Naive thymus-derived CD4-positive, alpha-beta T cell (primary cell): ENCODE measurements around the gene TIAM1. TPM values are rescaled to one million over a fixed set of nuclear protein-coding genes. Genes with fewer than 3 reads are reported as not detected.

ENCODE experiments used
- ATAC-seq: fragments of 150-1000 bp; cut with Tn5 transposase; 2 replicates; pipeline ENCODE4 v1.10.0; 2021; ENCODE audit warnings: mild to moderate bottlenecking, moderate library complexity
- CTCF ChIA-PET: fragments of 350-600 bp; sonication (Branson Sonifier 250); formaldehyde crosslinking; loops from one replicate; lab custom pipeline; 2021; ENCODE audit warnings: antibody characterized with exemption; lab: Charles Lee
- POLR2A ChIA-PET: fragments of 350-600 bp; sonication (Branson Sonifier 250); formaldehyde crosslinking; loops from one replicate; lab custom pipeline; 2021; ENCODE audit warnings: antibody characterized with exemption, inconsistent platforms; lab: Charles Lee
- DNase-seq, 9 donors: peaks; one replicate each; pipeline versions ENCODE4 v3.0.0 to v3.0.0-alpha.2; 2020 to 2022; ENCODE audit warnings: mixed read lengths in 1 of 9
- H3K27ac ChIP-seq: one replicate; pipeline ENCODE4 v1.7.0; 2013; ENCODE audit warnings: mild to moderate bottlenecking, low read depth, low read length, moderate library complexity
- H3K27me3 ChIP-seq, 2 donors: one replicate each; pipeline ENCODE4 v1.7.0; 2013; ENCODE audit warnings: low read length in 2 of 2, mild to moderate bottlenecking in 2 of 2, moderate library complexity in 2 of 2; ENCODE audit not compliant: control insufficient read depth in 2 of 2, insufficient read depth in 2 of 2
- H3K36me3 ChIP-seq, 3 experiments: 1 replicate in 2 of 3; 2 replicates in 1 of 3; pipeline ENCODE4 v1.7.0; 2013; ENCODE audit warnings: low read length in 3 of 3, mild to moderate bottlenecking in 3 of 3, moderate library complexity in 1 of 3; ENCODE audit not compliant: insufficient read depth in 3 of 3, control insufficient read depth in 2 of 3
- H3K4me1 ChIP-seq, 2 donors: one replicate each; pipeline ENCODE4 v1.7.0; 2013; ENCODE audit warnings: low read length in 2 of 2, mild to moderate bottlenecking in 2 of 2, moderate library complexity in 1 of 2; ENCODE audit not compliant: control insufficient read depth in 2 of 2, insufficient read depth in 2 of 2
- H3K4me3 ChIP-seq: 2 replicates; pipeline ENCODE4 v1.7.0; 2013; ENCODE audit warnings: mild to moderate bottlenecking, low read length
- H3K9me3 ChIP-seq, 3 experiments: 1 replicate in 2 of 3; 2 replicates in 1 of 3; pipeline ENCODE4 v1.7.0; 2013; ENCODE audit warnings: low read length in 3 of 3; ENCODE audit not compliant: control insufficient read depth in 2 of 3
- H3K27ac Mint-ChIP-seq, 9 donors: one replicate each; pipeline ENCODE4 v1.8.0; 2020 to 2022; ENCODE audit warnings: mixed read lengths in 9 of 9, mild to moderate bottlenecking in 8 of 9, moderate library complexity in 5 of 9, inconsistent platforms in 2 of 9
- H3K27me3 Mint-ChIP-seq, 5 donors: one replicate each; pipeline ENCODE4 v1.8.0; 2021 to 2022; ENCODE audit warnings: mixed read lengths in 5 of 5, mild to moderate bottlenecking in 1 of 5
- H3K36me3 Mint-ChIP-seq, 5 donors: one replicate each; pipeline ENCODE4 v1.8.0; 2020 to 2022; ENCODE audit warnings: mixed read lengths in 5 of 5, mild to moderate bottlenecking in 3 of 5, inconsistent platforms in 1 of 5
- H3K4me1 Mint-ChIP-seq, 7 donors: one replicate each; pipeline ENCODE4 v1.8.0; 2020 to 2022; ENCODE audit warnings: mixed read lengths in 7 of 7, mild to moderate bottlenecking in 3 of 7, inconsistent platforms in 1 of 7
- H3K4me3 Mint-ChIP-seq, 10 donors: one replicate each; pipeline ENCODE4 v1.8.0; 2020 to 2022; ENCODE audit warnings: mild to moderate bottlenecking in 10 of 10, mixed read lengths in 10 of 10, moderate library complexity in 6 of 10, inconsistent platforms in 2 of 10
- H3K9me3 Mint-ChIP-seq, 11 donors: one replicate each; pipeline ENCODE4 v1.8.0; 2020 to 2022; ENCODE audit warnings: mixed read lengths in 11 of 11, mild to moderate bottlenecking in 4 of 11, inconsistent platforms in 1 of 11, moderate library complexity in 1 of 11
- intact Hi-C, 2 donors: fragments of 100-400 bp; cut with micrococcal nuclease; formaldehyde crosslinking; loops; one replicate each; pipeline ENCODE4 v1.15.1; 2023
- polyA plus RNA-seq, 2 donors: library from polyadenylated mRNA; unstranded; fragments of 300-500 nt; fragmentation: Illumina TruSeq; gene quantifications; one replicate each; pipeline ENCODE4 v1.2.3, GENCODE V29; 2021
- total RNA-seq, 6 experiments: library from RNA in 5 of 6; stranded (reverse) in 5 of 6; gene quantifications; 1 replicate in 5 of 6; 2 replicates in 1 of 6; pipeline ENCODE4 v1.2.3 and lab custom pipeline; 2021 to 2026

The TIAM1 gene
- total and polyA plus RNA-seq, 7 experiments from 2014 or later = 24.8 to 103 (median 73.9) TPM

GRCh38 chr21:31216206-31216605 is 127.9 kb downstream of the TIAM1 start:
- no peak for DNase-seq
- ATAC-seq = no peak
- peaks cover 0 to 10% (median 0%) of the 10 kb centered on the region in 7 donors for H3K4me1 Mint-ChIP-seq
- H3K9me3 ChIP-seq = no peaks in the 10 kb centered on the region
- no peak overlapping the region for H3K27ac ChIP-seq
- H3K9me3 Mint-ChIP-seq = no peaks in the 10 kb centered on the region
- CTCF ChIA-PET = interaction anchor here (1.2 kb wide), 1 partner anchor 365 kb away, joined by 4 read pairs; no protein-coding TSS in a partner anchor
- H3K27me3 ChIP-seq = no peaks in the 10 kb centered on the region
- H3K36me3 ChIP-seq = no peaks in the 10 kb centered on the region
- intact Hi-C loops = no loop called here
- POLR2A ChIA-PET = no interaction called here
- H3K27ac Mint-ChIP-seq = no peak overlapping the region
- H3K36me3 Mint-ChIP-seq = peaks cover 0 to 19% (median 0%) of the 10 kb centered on the region in 5 donors
- H3K4me1 ChIP-seq = no peaks in the 10 kb centered on the region
- no peak overlapping the region for H3K4me3 Mint-ChIP-seq
- H3K27me3 Mint-ChIP-seq = no peaks in the 10 kb centered on the region
- H3K4me3 ChIP-seq = no peak overlapping the region

GRCh38 chr21:31213787-31214186 is 130.3 kb downstream of the TIAM1 start:
- Mint-ChIP-seq H3K9me3 (no peaks in the 10 kb centered on the region), H3K36me3 (peaks cover 0 to 33% (median 0%) of the 10 kb centered on the region in 5 donors), H3K4me1 (peaks cover 0 to 9% (median 0%) of the 10 kb centered on the region in 7 donors), H3K4me3 (no peak overlapping the region), H3K27me3 (no peaks in the 10 kb centered on the region), H3K27ac (no peak overlapping the region)
- Histone ChIP-seq H3K36me3 (no peaks in the 10 kb centered on the region), H3K4me1 (no peaks in the 10 kb centered on the region), H3K27ac (no peak overlapping the region), H3K27me3 (no peaks in the 10 kb centered on the region), H3K4me3 (no peak overlapping the region), H3K9me3 (no peaks in the 10 kb centered on the region)
- ChIA-PET CTCF (interaction anchor here (0.7 to 2.2 kb wide), 4 partner anchors 15 to 367 kb away, joined by 3 to 16 read pairs (median 6); no protein-coding TSS in a partner anchor), POLR2A (interaction anchor here (0.6 kb wide), 1 partner anchor 457 kb away, joined by 6 read pairs; no protein-coding TSS in a partner anchor)
- DNase-seq (peak in 6 of 9 donors; percentile 12 to 48 (median 26)), ATAC-seq (no peak)
- intact Hi-C loops = loop anchor here in 1 of 2 donors (1.0 kb wide), 2 partner anchors 367 to 391 kb away; no protein-coding TSS in a partner anchor

- intact Hi-C loops = no loop called here
- Mint-ChIP-seq H3K27me3 (no peaks in the 10 kb centered on the region), H3K9me3 (no peaks in the 10 kb centered on the region), H3K36me3 (peaks cover 0 to 39% (median 0%) of the 10 kb centered on the region in 5 donors), H3K4me3 (no peak overlapping the region), H3K4me1 (peaks cover 0 to 9% (median 0%) of the 10 kb centered on the region in 7 donors), H3K27ac (no peak overlapping the region)
- no peak for DNase-seq
- Histone ChIP-seq H3K4me1 (no peaks in the 10 kb centered on the region), H3K27ac (no peak overlapping the region), H3K9me3 (no peaks in the 10 kb centered on the region), H3K4me3 (no peak overlapping the region), H3K27me3 (no peaks in the 10 kb centered on the region), H3K36me3 (no peaks in the 10 kb centered on the region)
- ChIA-PET CTCF (no interaction called here), POLR2A (no interaction called here)
- ATAC-seq = no peak
Observed at GRCh38 chr21:31211836-31212235, 132.2 kb downstream of the TIAM1 start.

- ATAC-seq (no peak), DNase-seq (no peak)
- H3K27me3 ChIP-seq = no peaks in the 10 kb centered on the region
- intact Hi-C loops = no loop called here
- no peaks in the 10 kb centered on the region for H3K9me3 ChIP-seq
- Mint-ChIP-seq H3K4me1 (peaks cover 0 to 3% (median 0%) of the 10 kb centered on the region in 7 donors), H3K4me3 (no peak overlapping the region), H3K27me3 (no peaks in the 10 kb centered on the region), H3K36me3 (peaks cover 0 to 31% (median 0%) of the 10 kb centered on the region in 5 donors), H3K9me3 (no peaks in the 10 kb centered on the region), H3K27ac (no peak overlapping the region)
- no peaks in the 10 kb centered on the region for H3K4me1 ChIP-seq
- H3K36me3 ChIP-seq = no peaks in the 10 kb centered on the region
- H3K4me3 ChIP-seq = no peak overlapping the region
- ChIA-PET POLR2A (no interaction called here), CTCF (no interaction called here)
- H3K27ac ChIP-seq = no peak overlapping the region
Observed at GRCh38 chr21:31205412-31205811, 138.6 kb downstream of the TIAM1 start.

GRCh38 chr21:31204801-31205200 is 139.3 kb downstream of the TIAM1 start:
- DNase-seq (no peak), ATAC-seq (no peak)
- intact Hi-C loops = loop anchor here in 1 of 2 donors (5.0 kb wide), 1 partner anchor 302 kb away; no protein-coding TSS in a partner anchor
- H3K4me1 Mint-ChIP-seq = peaks cover 0 to 3% (median 0%) of the 10 kb centered on the region in 7 donors
- Histone ChIP-seq H3K27me3 (no peaks in the 10 kb centered on the region), H3K27ac (no peak overlapping the region), H3K36me3 (no peaks in the 10 kb centered on the region), H3K9me3 (no peaks in the 10 kb centered on the region), H3K4me1 (no peaks in the 10 kb centered on the region), H3K4me3 (no peak overlapping the region)
- no peak overlapping the region for H3K4me3 Mint-ChIP-seq
- no peaks in the 10 kb centered on the region for H3K9me3 Mint-ChIP-seq
- peaks cover 0 to 25% (median 0%) of the 10 kb centered on the region in 5 donors for H3K36me3 Mint-ChIP-seq
- no peak overlapping the region for H3K27ac Mint-ChIP-seq
- no peaks in the 10 kb centered on the region for H3K27me3 Mint-ChIP-seq
- POLR2A ChIA-PET = no interaction called here
- CTCF ChIA-PET = no interaction called here

- Histone ChIP-seq H3K27me3 (no peaks in the 10 kb centered on the region), H3K36me3 (no peaks in the 10 kb centered on the region), H3K27ac (no peak overlapping the region), H3K9me3 (no peaks in the 10 kb centered on the region), H3K4me3 (no peak overlapping the region), H3K4me1 (no peaks in the 10 kb centered on the region)
- intact Hi-C loops = loop anchor here in 1 of 2 donors (5.0 kb wide), 1 partner anchor 304 kb away; no protein-coding TSS in a partner anchor
- H3K4me1 Mint-ChIP-seq = peaks cover 6% of the 10 kb centered on the region in 7 donors
- ATAC-seq = no peak
- ChIA-PET POLR2A (no interaction called here), CTCF (interaction anchor here (1.4 to 1.9 kb wide), 2 partner anchors 377 to 400 kb away, joined by 4 to 17 read pairs; no protein-coding TSS in a partner anchor)
- no peak overlapping the region for H3K4me3 Mint-ChIP-seq
- no peaks in the 10 kb centered on the region for H3K27me3 Mint-ChIP-seq
- no peak overlapping the region for H3K27ac Mint-ChIP-seq
- no peaks in the 10 kb centered on the region for H3K9me3 Mint-ChIP-seq
- DNase-seq = no peak
- H3K36me3 Mint-ChIP-seq = peaks cover 0 to 18% (median 0%) of the 10 kb centered on the region in 5 donors
Observed at GRCh38 chr21:31203431-31204054, 140.5 kb downstream of the TIAM1 start.
